Measurements from ENCODE around the gene TMEM94.

DNA sequence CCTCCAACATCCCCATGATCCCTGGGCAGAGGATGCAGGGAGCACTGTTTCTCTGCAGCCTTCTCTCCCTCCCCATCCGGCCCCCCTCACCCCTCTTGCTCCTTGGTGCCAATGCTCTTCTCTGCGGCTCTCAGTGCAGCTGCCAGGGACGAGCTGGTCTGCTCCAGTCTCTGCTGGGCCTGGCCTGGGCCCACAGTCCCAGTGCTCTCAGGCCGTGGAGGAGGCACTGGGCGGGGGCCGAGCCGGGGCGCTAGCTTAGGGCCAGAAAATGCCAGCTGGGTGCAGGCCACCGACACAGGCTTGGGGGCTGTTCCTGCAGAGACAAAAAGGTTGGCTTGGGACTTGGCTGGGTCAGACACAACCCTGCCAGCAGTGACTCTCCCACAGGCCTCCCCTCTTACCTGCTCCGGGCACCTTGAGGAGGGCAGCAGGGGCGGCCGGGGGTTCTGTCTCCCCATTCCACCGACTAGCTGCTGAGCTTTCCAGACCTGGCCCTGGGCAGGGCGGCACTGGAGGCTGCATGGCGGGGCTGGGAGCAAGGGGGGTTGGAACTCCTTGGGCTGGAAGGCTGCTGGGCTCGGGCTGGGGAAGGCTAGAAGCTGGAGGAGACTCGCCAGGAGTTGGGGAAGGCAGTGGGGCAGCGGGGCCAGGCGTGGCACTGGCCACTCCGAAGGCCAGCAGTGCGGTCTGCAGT lies 45.1 kb downstream of the TMEM94 start:
- TF ChIP-seq, protein P1, sequence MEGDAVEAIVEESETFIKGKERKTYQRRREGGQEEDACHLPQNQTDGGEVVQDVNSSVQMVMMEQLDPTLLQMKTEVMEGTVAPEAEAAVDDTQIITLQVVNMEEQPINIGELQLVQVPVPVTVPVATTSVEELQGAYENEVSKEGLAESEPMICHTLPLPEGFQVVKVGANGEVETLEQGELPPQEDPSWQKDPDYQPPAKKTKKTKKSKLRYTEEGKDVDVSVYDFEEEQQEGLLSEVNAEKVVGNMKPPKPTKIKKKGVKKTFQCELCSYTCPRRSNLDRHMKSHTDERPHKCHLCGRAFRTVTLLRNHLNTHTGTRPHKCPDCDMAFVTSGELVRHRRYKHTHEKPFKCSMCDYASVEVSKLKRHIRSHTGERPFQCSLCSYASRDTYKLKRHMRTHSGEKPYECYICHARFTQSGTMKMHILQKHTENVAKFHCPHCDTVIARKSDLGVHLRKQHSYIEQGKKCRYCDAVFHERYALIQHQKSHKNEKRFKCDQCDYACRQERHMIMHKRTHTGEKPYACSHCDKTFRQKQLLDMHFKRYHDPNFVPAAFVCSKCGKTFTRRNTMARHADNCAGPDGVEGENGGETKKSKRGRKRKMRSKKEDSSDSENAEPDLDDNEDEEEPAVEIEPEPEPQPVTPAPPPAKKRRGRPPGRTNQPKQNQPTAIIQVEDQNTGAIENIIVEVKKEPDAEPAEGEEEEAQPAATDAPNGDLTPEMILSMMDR (IDR thresholded peaks at IDR 0.05 in 4 of 5, conservative IDR thresholded peaks at IDR 0.05 in 1 of 5): no peak
- no peak for TF ChIP-seq POLR2A (IDR thresholded peaks at IDR 0.05)
